ENCODE data around the gene HTR7.

DNA sequence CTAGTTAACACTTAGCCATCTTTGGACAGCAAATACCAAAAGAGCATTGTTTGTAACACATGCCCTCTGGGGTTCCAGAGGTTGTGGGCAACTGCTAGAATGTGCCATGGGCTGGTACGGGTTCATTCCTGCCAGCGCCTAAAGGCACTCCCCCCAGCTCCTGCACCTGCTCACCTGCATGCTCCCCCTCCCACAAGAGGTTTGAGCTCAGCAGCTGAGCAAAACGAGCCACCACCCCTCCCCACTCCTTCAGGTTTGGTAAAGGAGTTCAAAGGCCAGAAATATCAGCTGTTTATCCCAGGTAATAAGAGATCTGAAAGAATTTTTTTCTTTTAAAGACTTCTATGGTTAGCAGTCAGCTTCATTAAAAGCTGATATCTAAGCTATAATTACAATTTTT lies 53.5 kb downstream of the HTR7 start:
- TF ChIP-seq, protein P1, sequence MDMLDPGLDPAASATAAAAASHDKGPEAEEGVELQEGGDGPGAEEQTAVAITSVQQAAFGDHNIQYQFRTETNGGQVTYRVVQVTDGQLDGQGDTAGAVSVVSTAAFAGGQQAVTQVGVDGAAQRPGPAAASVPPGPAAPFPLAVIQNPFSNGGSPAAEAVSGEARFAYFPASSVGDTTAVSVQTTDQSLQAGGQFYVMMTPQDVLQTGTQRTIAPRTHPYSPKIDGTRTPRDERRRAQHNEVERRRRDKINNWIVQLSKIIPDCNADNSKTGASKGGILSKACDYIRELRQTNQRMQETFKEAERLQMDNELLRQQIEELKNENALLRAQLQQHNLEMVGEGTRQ (IDR thresholded peaks at IDR 0.05; ENCODE audit: low read depth, low read length), result no peak
- TF ChIP-seq, protein P2, sequence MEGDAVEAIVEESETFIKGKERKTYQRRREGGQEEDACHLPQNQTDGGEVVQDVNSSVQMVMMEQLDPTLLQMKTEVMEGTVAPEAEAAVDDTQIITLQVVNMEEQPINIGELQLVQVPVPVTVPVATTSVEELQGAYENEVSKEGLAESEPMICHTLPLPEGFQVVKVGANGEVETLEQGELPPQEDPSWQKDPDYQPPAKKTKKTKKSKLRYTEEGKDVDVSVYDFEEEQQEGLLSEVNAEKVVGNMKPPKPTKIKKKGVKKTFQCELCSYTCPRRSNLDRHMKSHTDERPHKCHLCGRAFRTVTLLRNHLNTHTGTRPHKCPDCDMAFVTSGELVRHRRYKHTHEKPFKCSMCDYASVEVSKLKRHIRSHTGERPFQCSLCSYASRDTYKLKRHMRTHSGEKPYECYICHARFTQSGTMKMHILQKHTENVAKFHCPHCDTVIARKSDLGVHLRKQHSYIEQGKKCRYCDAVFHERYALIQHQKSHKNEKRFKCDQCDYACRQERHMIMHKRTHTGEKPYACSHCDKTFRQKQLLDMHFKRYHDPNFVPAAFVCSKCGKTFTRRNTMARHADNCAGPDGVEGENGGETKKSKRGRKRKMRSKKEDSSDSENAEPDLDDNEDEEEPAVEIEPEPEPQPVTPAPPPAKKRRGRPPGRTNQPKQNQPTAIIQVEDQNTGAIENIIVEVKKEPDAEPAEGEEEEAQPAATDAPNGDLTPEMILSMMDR (conservative IDR thresholded peaks at IDR 0.05; ENCODE audit: low read depth, low read length), result no peak
- TF ChIP-seq FOS (IDR thresholded peaks at IDR 0.05; ENCODE audit: low read depth, low read length) (no peak), RAD21 (IDR thresholded peaks at IDR 0.05; ENCODE audit: low read length) (no peak), SMC3 (IDR thresholded peaks at IDR 0.05; ENCODE audit: low read depth, low read length) (no peak), CEBPB (IDR thresholded peaks at IDR 0.05; ENCODE audit: low read depth, low read length) (no peak), POLR2A (IDR thresholded peaks at IDR 0.05; ENCODE audit: low read depth, low read length) (no peak), RFX5 (IDR thresholded peaks at IDR 0.05; ENCODE audit: low read depth, low read length) (no peak), BHLHE40 (IDR thresholded peaks at IDR 0.05; ENCODE audit: low read depth, low read length) (no peak), RCOR1 (IDR thresholded peaks at IDR 0.05; ENCODE audit: insufficient replicate concordance, low read length) (no peak)

All from IMR-90 (cell line).